ENCODE measurements around the gene CDKL4. TPM values are rescaled to one million over a fixed set of nuclear protein-coding genes. Genes with fewer than 3 reads are reported as not detected.
"Not testable (repeated sequence)": the region's sequence is repeated elsewhere in the genome, so short reads cannot be mapped to it uniquely, and the experiment has no call there.

The CDKL4 gene
- total and polyA plus RNA-seq, 2 donors (not counting 1 experiment from before 2014, with no cell fraction given), result 0.18 to 3.0 TPM

DNA sequence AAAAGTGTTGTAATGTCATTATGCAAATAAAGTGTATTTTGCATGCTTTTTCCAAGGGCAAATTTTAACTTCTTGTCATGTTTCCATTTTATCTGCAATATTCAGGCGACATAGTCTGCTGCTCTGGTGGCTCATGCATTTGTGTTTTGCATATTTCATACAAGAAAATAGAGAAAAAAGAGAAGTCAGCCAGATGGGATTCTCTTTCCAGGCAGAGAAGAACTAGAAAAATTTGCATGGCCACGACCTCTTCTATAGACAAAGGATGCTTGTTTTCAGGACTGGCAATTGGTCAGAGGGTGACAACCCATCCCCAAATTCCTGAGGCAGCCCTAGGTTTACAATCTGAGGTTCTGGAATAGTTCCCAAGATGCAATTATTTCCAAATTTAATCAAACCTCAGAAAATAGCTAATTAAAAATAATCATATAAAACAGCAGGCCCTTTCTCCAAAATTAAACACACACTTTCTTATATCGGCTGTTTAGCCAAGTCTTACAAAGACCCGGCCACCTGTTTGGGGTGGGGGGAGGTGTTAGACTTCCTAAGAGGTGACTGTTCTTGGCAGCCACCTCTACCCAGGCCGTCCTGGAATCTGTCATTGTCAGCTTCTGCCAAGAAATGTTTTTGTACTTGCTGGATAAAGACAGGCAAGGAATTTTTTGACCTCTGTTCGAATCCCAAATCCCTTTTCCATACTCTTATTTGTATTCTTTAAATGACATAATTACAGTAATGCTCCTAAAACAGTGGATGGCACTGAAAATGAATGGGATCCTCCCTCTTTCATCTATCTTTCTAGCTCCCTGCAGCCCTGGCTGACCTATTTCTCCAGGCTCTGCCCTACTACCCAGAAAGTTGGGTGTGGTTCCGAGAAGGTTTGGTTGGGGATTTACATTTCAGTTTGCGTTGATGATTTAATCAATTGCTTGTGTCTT, 102.2 kb downstream of the CDKL4 start:
- Histone ChIP-seq H4K20me1 (ENCODE audit: control insufficient read depth, extremely low read depth, insufficient read depth, low read length) (no peaks in the 10 kb centered on the region), H3K36me3 (ENCODE audit: control insufficient read depth, insufficient read depth, low read length) (no peaks in the 10 kb centered on the region), H3K9me3 (ENCODE audit: control insufficient read depth, insufficient read depth, low read depth, low read length) (no peaks in the 10 kb centered on the region), H3K9ac (ENCODE audit: insufficient read depth, low read length) (no peak overlapping the region), H3K79me2 (ENCODE audit: control insufficient read depth, insufficient read depth, low read length) (no peaks in the 10 kb centered on the region), H2AFZ (ENCODE audit: low read length) (no peak overlapping the region), H3K4me3 (replicated peaks in 1 of 4; ENCODE audit: control extremely low read depth in 1 of 4, insufficient read depth in 1 of 4, low read depth in 3 of 4, low read length in 4 of 4) (no peak overlapping the region), H3K27ac (ENCODE audit: insufficient read depth, low read length) (no peak overlapping the region), H3K4me1 (ENCODE audit: control insufficient read depth, extremely low read depth, insufficient read depth, low read length) (no peaks in the 10 kb centered on the region), H3K4me2 (ENCODE audit: extremely low read depth, insufficient read depth, low read length) (no peak overlapping the region), H3K27me3 (ENCODE audit: control insufficient read depth, insufficient read depth, low read length) (no peaks in the 10 kb centered on the region)
- peak in 1 of 2 donors; percentile 74 for DNase-seq (ENCODE audit: low read depth in 2 of 2)
- TF ChIP-seq EZH2 (IDR thresholded peaks at IDR 0.05; ENCODE audit: low read length, missing control alignments), result no peak
- TF ChIP-seq, protein P1, sequence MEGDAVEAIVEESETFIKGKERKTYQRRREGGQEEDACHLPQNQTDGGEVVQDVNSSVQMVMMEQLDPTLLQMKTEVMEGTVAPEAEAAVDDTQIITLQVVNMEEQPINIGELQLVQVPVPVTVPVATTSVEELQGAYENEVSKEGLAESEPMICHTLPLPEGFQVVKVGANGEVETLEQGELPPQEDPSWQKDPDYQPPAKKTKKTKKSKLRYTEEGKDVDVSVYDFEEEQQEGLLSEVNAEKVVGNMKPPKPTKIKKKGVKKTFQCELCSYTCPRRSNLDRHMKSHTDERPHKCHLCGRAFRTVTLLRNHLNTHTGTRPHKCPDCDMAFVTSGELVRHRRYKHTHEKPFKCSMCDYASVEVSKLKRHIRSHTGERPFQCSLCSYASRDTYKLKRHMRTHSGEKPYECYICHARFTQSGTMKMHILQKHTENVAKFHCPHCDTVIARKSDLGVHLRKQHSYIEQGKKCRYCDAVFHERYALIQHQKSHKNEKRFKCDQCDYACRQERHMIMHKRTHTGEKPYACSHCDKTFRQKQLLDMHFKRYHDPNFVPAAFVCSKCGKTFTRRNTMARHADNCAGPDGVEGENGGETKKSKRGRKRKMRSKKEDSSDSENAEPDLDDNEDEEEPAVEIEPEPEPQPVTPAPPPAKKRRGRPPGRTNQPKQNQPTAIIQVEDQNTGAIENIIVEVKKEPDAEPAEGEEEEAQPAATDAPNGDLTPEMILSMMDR (conservative IDR thresholded peaks at IDR 0.05 in 1 of 2, IDR thresholded peaks at IDR 0.05 in 1 of 2; ENCODE audit: low read depth in 1 of 2, low read length in 2 of 2), result no peak

DNA sequence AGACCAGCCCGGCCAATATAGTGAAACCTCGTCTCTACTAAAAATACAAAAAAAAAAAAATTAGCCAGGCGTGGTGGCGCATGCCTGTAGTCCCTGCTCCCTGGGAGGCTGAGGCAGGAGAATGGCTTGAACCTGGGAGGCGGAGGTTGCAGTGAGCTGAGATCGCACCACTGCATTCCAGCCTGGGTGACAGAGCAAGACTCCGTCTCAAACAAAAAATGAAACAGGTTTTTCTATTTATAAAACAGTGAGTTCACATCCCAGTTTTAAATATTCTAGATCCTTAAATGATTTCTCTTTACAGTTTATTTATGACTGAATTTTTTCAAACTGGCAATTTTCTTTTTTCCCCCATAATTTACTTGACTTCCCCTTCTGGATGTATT, 102.8 kb downstream of the CDKL4 start:
- not testable (repeated sequence) for H2AFZ ChIP-seq (ENCODE audit: low read length); H3K4me1 ChIP-seq (ENCODE audit: control insufficient read depth, extremely low read depth, insufficient read depth, low read length); H3K36me3 ChIP-seq (ENCODE audit: control insufficient read depth, insufficient read depth, low read length); DNase-seq (ENCODE audit: low read depth in 2 of 2); H3K27me3 ChIP-seq (ENCODE audit: control insufficient read depth, insufficient read depth, low read length); H3K79me2 ChIP-seq (ENCODE audit: control insufficient read depth, insufficient read depth, low read length); H3K27ac ChIP-seq (ENCODE audit: insufficient read depth, low read length); H3K9ac ChIP-seq (ENCODE audit: insufficient read depth, low read length); H3K4me2 ChIP-seq (ENCODE audit: extremely low read depth, insufficient read depth, low read length); H3K9me3 ChIP-seq (ENCODE audit: control insufficient read depth, insufficient read depth, low read depth, low read length); H3K4me3 ChIP-seq (replicated peaks in 1 of 4; ENCODE audit: control extremely low read depth in 1 of 4, insufficient read depth in 1 of 4, low read depth in 3 of 4, low read length in 4 of 4); H4K20me1 ChIP-seq (ENCODE audit: control insufficient read depth, extremely low read depth, insufficient read depth, low read length)

GRCh38 chr2:39140322-39140847, 103.4 kb downstream of the CDKL4 start:
- Histone ChIP-seq H3K4me1 (ENCODE audit: control insufficient read depth, extremely low read depth, insufficient read depth, low read length) (no peaks in the 10 kb centered on the region), H3K27me3 (ENCODE audit: control insufficient read depth, insufficient read depth, low read length) (no peaks in the 10 kb centered on the region), H2AFZ (ENCODE audit: low read length) (no peak overlapping the region), H3K9ac (ENCODE audit: insufficient read depth, low read length) (no peak overlapping the region), H4K20me1 (ENCODE audit: control insufficient read depth, extremely low read depth, insufficient read depth, low read length) (no peaks in the 10 kb centered on the region), H3K4me3 (replicated peaks in 1 of 4; ENCODE audit: control extremely low read depth in 1 of 4, insufficient read depth in 1 of 4, low read depth in 3 of 4, low read length in 4 of 4) (no peak overlapping the region), H3K4me2 (ENCODE audit: extremely low read depth, insufficient read depth, low read length) (no peak overlapping the region), H3K79me2 (ENCODE audit: control insufficient read depth, insufficient read depth, low read length) (no peaks in the 10 kb centered on the region), H3K9me3 (ENCODE audit: control insufficient read depth, insufficient read depth, low read depth, low read length) (no peaks in the 10 kb centered on the region), H3K27ac (ENCODE audit: insufficient read depth, low read length) (no peak overlapping the region), H3K36me3 (ENCODE audit: control insufficient read depth, insufficient read depth, low read length) (no peaks in the 10 kb centered on the region)
- TF ChIP-seq, protein P1 (conservative IDR thresholded peaks at IDR 0.05 in 1 of 2, IDR thresholded peaks at IDR 0.05 in 1 of 2; ENCODE audit: low read depth in 1 of 2, low read length in 2 of 2), result no peak
- TF ChIP-seq EZH2 (IDR thresholded peaks at IDR 0.05; ENCODE audit: low read length, missing control alignments), result no peak
- no peak for DNase-seq (ENCODE audit: low read depth in 2 of 2)
